Erythroblast (primary cell): ENCODE data around the gene C3orf52.

Source experiments
- GATA1 ChIP-seq: IDR thresholded peaks from 2 replicates; pipeline ENCODE4 v1.6.1; 2011; ENCODE audit warnings: low read depth, mild to moderate bottlenecking, control low read depth, low read length, moderate library complexity
- POLR2A ChIP-seq: IDR thresholded peaks from 2 replicates; pipeline ENCODE4 v1.6.1; 2011; ENCODE audit warnings: mild to moderate bottlenecking, low read length

- TF ChIP-seq POLR2A (no peak), GATA1 (no peak)
Measured at GRCh38 chr3:112126511-112126911, 40.3 kb downstream of the C3orf52 start.
